Left ventricle myocardium inferior (tissue), 1 donor: ENCODE data around the gene PLCL2. TPM values are rescaled to one million over a fixed set of nuclear protein-coding genes. Genes with fewer than 3 reads are reported as not detected.

ENCODE experiments used
- DNase-seq: peaks from one replicate; pipeline ENCODE4 v3.0.0-alpha.2; 2020
- H3K27ac ChIP-seq: fragments of 200-600 bp; replicated peaks from 2 replicates; pipeline ENCODE4 v1.8.0; 2021
- H3K27me3 ChIP-seq: fragments of 200-600 bp; 2 replicates; pipeline ENCODE4 v1.8.0; 2021; ENCODE audit warnings: low read depth
- H3K36me3 ChIP-seq: fragments of 200-600 bp; 2 replicates; pipeline ENCODE4 v1.8.0; 2021
- H3K4me1 ChIP-seq: fragments of 200-600 bp; 2 replicates; pipeline ENCODE4 v1.8.0; 2021
- H3K4me3 ChIP-seq: fragments of 200-600 bp; 2 replicates; pipeline ENCODE4 v1.8.0; 2021; ENCODE audit warnings: mild to moderate bottlenecking, moderate library complexity
- H3K9me3 ChIP-seq: fragments of 200-600 bp; replicated peaks from 2 replicates; pipeline ENCODE4 v1.8.0; 2021
- intact Hi-C: fragments of 100-400 bp; cut with micrococcal nuclease; formaldehyde crosslinking; loops from one replicate; pipeline ENCODE4 v1.11.0; 2022
- total RNA-seq: library from RNA; stranded (reverse); fragmentation: NEBNext Ultra II Directional; extraction: Animal tissue kit (Norgen Biotek cat#: 25700); gene quantifications from one replicate; pipeline ENCODE4 v1.2.1, GENCODE V29; 2021
- TF ChIP-seq, protein P1 (sequence below): fragments of 200-600 bp; IDR thresholded peaks from 2 replicates; pipeline ENCODE4 v1.8.0; 2021; ENCODE audit warnings: antibody characterized with exemption, mild to moderate bottlenecking, borderline replicate concordance
- donor health status: DM: no; HTN: yes; CAD: no; lungs with severe emphysema.

Gene PLCL2
- total RNA-seq, 1 donor from 2014 or later = 48.1 TPM

DNA sequence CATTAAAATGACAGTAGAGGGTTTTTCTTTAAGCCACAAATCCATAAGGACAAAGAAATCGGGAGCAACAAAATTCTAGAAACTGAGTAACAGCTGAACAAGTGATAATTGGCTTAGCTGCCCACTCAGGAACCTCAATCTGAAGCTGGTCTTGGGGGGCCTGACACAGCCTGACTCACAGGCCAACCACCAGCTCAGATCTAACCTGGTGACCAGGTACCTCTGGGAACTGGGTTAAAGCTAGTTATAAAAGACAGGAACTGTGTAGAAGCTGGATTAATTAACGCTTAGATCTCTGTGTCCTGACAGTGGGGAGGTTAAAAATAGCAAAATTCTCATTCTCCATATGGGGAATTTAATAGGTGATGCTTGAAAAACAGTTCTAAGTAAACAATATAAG, 161.9 kb downstream of the PLCL2 start:
- intact Hi-C loops = no loop called here
- no peak for DNase-seq
- Histone ChIP-seq H3K4me1 (peaks cover 12% of the 10 kb centered on the region), H3K27ac (no peak overlapping the region), H3K27me3 (no peaks in the 10 kb centered on the region), H3K36me3 (peaks cover 45% of the 10 kb centered on the region), H3K4me3 (no peak overlapping the region), H3K9me3 (peaks cover 6% of the 10 kb centered on the region)
- TF ChIP-seq, protein P1, sequence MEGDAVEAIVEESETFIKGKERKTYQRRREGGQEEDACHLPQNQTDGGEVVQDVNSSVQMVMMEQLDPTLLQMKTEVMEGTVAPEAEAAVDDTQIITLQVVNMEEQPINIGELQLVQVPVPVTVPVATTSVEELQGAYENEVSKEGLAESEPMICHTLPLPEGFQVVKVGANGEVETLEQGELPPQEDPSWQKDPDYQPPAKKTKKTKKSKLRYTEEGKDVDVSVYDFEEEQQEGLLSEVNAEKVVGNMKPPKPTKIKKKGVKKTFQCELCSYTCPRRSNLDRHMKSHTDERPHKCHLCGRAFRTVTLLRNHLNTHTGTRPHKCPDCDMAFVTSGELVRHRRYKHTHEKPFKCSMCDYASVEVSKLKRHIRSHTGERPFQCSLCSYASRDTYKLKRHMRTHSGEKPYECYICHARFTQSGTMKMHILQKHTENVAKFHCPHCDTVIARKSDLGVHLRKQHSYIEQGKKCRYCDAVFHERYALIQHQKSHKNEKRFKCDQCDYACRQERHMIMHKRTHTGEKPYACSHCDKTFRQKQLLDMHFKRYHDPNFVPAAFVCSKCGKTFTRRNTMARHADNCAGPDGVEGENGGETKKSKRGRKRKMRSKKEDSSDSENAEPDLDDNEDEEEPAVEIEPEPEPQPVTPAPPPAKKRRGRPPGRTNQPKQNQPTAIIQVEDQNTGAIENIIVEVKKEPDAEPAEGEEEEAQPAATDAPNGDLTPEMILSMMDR = no peak

DNA sequence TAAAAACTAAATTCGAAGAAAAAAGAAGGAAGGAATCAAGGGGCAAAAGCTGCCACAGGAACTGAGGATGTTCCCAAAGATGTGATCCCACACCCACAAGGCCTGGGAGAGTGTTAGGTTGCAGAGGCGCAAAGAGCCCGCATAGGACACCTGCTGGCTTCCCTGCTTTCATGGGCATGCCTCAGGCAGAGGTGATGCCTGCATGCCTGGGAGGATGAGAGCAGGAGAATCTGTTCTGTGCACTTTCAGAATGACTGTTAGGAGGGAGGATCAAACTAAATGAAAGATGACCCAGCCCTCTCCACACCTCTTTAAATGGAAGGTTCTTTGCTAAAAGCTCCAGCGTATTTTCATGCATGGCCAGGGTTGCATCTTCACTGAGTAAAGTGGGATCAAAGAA, 162.4 kb downstream of the PLCL2 start:
- H3K36me3 ChIP-seq = peaks cover 45% of the 10 kb centered on the region
- H3K4me1 ChIP-seq = peaks cover 12% of the 10 kb centered on the region
- intact Hi-C loops = no loop called here
- TF ChIP-seq, protein P1 = no peak
- H3K27me3 ChIP-seq = no peaks in the 10 kb centered on the region
- no peak for DNase-seq
- peaks cover 6% of the 10 kb centered on the region for H3K9me3 ChIP-seq
- H3K27ac ChIP-seq = no peak overlapping the region
- H3K4me3 ChIP-seq = no peak overlapping the region

DNA sequence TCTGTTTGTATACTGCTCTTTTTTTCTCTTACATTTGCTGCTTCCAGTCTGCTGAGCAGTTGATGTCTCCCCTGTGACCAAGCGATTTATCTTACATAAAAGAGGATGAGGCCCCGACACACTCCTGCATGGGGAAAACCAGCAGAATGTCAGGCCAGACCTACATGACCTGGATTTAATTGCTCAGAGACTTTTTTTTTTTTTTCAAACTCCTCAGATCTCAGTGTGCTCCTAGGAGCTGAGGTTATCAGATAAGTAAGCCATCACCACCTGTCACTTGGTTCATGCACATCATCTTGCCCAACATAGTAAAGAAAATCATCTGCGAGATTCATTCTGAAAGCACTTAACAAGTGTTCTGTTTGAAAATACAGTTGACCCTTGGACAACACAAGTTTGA, 163.1 kb downstream of the PLCL2 start:
- Histone ChIP-seq H3K4me3 (no peak overlapping the region), H3K27ac (no peak overlapping the region), H3K27me3 (no peaks in the 10 kb centered on the region), H3K36me3 (peaks cover 45% of the 10 kb centered on the region), H3K9me3 (peaks cover 10% of the 10 kb centered on the region), H3K4me1 (peaks cover 12% of the 10 kb centered on the region)
- intact Hi-C loops = no loop called here
- TF ChIP-seq, protein P1 = no peak
- DNase-seq = no peak

DNA sequence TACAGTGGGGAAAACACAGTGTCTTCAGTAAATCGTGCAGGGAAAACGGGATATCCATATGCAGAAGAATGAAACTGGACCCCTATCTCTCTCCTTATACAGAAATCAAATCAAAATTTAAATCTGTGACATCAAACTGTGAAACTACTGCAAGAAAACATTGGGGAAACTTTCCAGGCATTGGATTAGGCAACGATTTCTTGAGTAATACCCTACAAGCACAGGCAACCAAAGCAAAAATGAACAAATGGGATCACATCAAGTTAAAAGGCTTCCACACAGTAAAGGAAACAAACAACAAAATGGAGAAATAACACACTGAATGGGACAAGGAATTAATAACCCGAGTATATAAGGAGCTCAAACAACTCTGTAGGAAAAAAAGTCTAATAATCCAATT, 165.3 kb downstream of the PLCL2 start:
- Histone ChIP-seq H3K9me3 (peaks cover 22% of the 10 kb centered on the region), H3K4me1 (peaks cover 13% of the 10 kb centered on the region), H3K27me3 (no peaks in the 10 kb centered on the region), H3K27ac (no peak overlapping the region), H3K4me3 (no peak overlapping the region), H3K36me3 (peaks cover 37% of the 10 kb centered on the region)
- intact Hi-C loops = no loop called here
- TF ChIP-seq, protein P1 = no peak
- no peak for DNase-seq

DNA sequence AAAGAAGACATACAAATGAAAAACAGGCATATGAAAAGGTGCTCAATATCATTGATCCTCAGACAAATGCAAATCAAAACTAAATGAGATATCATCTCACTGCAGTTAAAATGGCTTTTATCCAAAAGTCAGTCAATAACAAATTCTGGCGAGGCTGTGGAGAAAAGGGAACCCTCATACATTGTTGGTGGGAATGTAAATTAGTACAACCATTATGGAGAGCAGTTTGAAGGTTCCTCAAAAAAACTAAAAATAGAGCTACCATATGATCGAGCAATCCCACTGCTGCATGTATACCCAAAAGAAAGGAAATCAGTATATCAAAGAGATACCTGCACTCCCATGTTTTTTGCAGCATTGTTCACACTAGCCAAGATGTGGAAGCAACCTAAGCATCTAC, 165.8 kb downstream of the PLCL2 start:
- peaks cover 22% of the 10 kb centered on the region for H3K9me3 ChIP-seq
- TF ChIP-seq, protein P1 = no peak
- DNase-seq = no peak
- H3K27me3 ChIP-seq = no peaks in the 10 kb centered on the region
- peaks cover 33% of the 10 kb centered on the region for H3K36me3 ChIP-seq
- no peak overlapping the region for H3K4me3 ChIP-seq
- intact Hi-C loops = no loop called here
- peaks cover 17% of the 10 kb centered on the region for H3K4me1 ChIP-seq
- H3K27ac ChIP-seq = no peak overlapping the region

DNA sequence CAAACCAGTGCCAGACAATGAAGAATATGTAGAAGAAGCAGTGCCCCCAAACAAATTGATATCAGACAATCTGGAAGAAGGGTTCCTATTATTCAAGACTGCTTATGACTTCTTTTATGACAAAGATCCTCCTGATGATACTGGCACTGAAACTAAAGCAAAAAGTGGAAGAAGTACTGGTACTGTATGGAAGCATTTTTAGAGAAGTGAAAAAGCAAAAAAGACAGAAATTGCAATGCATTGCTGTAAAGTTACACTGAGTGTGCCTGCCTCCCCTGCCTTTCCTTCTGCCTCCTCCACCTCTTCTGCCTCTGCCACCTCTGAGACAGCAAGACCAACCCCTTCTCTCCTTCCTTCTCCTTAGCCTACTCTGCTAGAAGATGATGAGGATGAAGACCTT, 167.6 kb downstream of the PLCL2 start:
- no peak overlapping the region for H3K27ac ChIP-seq
- TF ChIP-seq, protein P1 = no peak
- intact Hi-C loops = no loop called here

More for the DNA sequence above, 167.6 kb downstream of the PLCL2 start:
- no peak overlapping the region for H3K4me3 ChIP-seq
- H3K27me3 ChIP-seq = no peaks in the 10 kb centered on the region
- no peak for DNase-seq
- H3K9me3 ChIP-seq = peaks cover 22% of the 10 kb centered on the region
- peaks cover 20% of the 10 kb centered on the region for H3K36me3 ChIP-seq
- peaks cover 36% of the 10 kb centered on the region for H3K4me1 ChIP-seq
